Measurements from ENCODE around the gene KIAA1549. TPM values are rescaled to one million over a fixed set of nuclear protein-coding genes. Genes with fewer than 3 reads are reported as not detected.

KIAA1549 gene
- total and polyA plus RNA-seq, 9 of the 15 experiments (the other 6 are each of a cell fraction or from before 2014, with no cell fraction given) = 0.01 to 0.29 (median 0.07) TPM

GRCh38 chr7:138833596-138833995, 147.6 kb downstream of the KIAA1549 start:
- Histone ChIP-seq H4K20me1 (replicated peaks; ENCODE audit: control insufficient read depth, insufficient read depth, low read length) (no peaks in the 10 kb centered on the region; the same call in 1 of the 2 replicates), H3K9me3 (replicated peaks; ENCODE audit: control insufficient read depth, insufficient read depth, low read depth, low read length) (no peaks in the 10 kb centered on the region), H3K4me3 (no peak overlapping the region), H3K27ac (ENCODE audit: extremely low read depth, low read depth, low read length) (no peak overlapping the region), H2AFZ (ENCODE audit: low read depth, low read length) (no peak overlapping the region), H3K36me3 (ENCODE audit: control insufficient read depth, insufficient read depth, low read length) (no peaks in the 10 kb centered on the region), H3K79me2 (ENCODE audit: control insufficient read depth, insufficient read depth, low read length) (no peaks in the 10 kb centered on the region), H3K27me3 (ENCODE audit: control insufficient read depth in 2 of 2, insufficient read depth in 2 of 2, low read length in 2 of 2) (peaks cover 81 to 85% of the 10 kb centered on the region in 2 experiments), H3K4me2 (ENCODE audit: insufficient read depth, low read length) (no peak overlapping the region), H3K9me1 (ENCODE audit: control insufficient read depth, insufficient read depth, low read length) (no peaks in the 10 kb centered on the region), H3K9ac (ENCODE audit: insufficient read depth in 1 of 2, low read depth in 2 of 2, low read length in 2 of 2) (no peak overlapping the region), H3K4me1 (replicated peaks in 1 of 2; ENCODE audit: control insufficient read depth in 2 of 2, insufficient read depth in 2 of 2, low read length in 2 of 2) (peaks cover 0 to 6% of the 10 kb centered on the region in 2 experiments; a peak in 2 of 5 replicates)
- in situ Hi-C loops (cut with MboI) (no loop called here), intact Hi-C loops (cut with micrococcal nuclease) (no loop called here)
- BruUV-seq (replicated peaks) = no TSS peak
- FAIRE-seq (no peak), ATAC-seq (no peak), DNase-seq (ENCODE audit: extremely low read depth in 1 of 4, low spot score in 3 of 4) (no peak)
- ChIA-PET CTCF (ENCODE audit: low intra/inter-chr PET ratio) (no interaction called here), POLR2A (interaction anchor here (0.6 to 1.1 kb wide), 2 partner anchors 8 to 17 kb away, joined by 3 to 5 read pairs; no protein-coding TSS in a partner anchor)
- TF ChIP-seq CAMTA2 (CRISPR knock-in tag; conservative IDR thresholded peaks at IDR 0.05) = no peak
- TF ChIP-seq ZNF280A (IDR thresholded peaks at IDR 0.05; ENCODE audit: low read depth, partially characterized antibody) = no peak
- TF ChIP-seq CREB5 (CRISPR knock-in tag; IDR thresholded peaks at IDR 0.05) = no peak
- no peak for TF ChIP-seq MEIS2 (IDR thresholded peaks at IDR 0.05; ENCODE audit: partially characterized antibody)
- no peak for TF ChIP-seq ZKSCAN3 (CRISPR knock-in tag; IDR thresholded peaks at IDR 0.05)
- no peak for TF ChIP-seq DACH1 (IDR thresholded peaks at IDR 0.05; ENCODE audit: partially characterized antibody)
- TF ChIP-seq ZNF133 (CRISPR knock-in tag; IDR thresholded peaks at IDR 0.05) = no peak
- no peak for TF ChIP-seq NFIX (CRISPR knock-in tag; IDR thresholded peaks at IDR 0.05; ENCODE audit: low read depth)
- no peak for TF ChIP-seq PATZ1 (CRISPR knock-in tag; IDR thresholded peaks at IDR 0.05; ENCODE audit: borderline replicate concordance)
- 2% methylated on average over 5 of the region's 5 CpGs for WGBS (ENCODE audit: insufficient coverage, low coverage, missing lambda C conversion rate)
